AG04449 (cell line): ENCODE data around the gene UST.

ENCODE experiments used
- CTCF ChIA-PET: fragments of 350-600 bp; formaldehyde crosslinking; extraction: SDS; loops from one replicate; lab custom pipeline; 2021; ENCODE audit warnings: antibody characterized with exemption; lab: Yijun Ruan, JAX
- POLR2A ChIA-PET: fragments of 400-600, 350-600 bp; formaldehyde crosslinking; extraction: SDS; loops from one replicate; lab custom pipeline; 2020; ENCODE audit warnings: antibody characterized with exemption, inconsistent platforms; lab: Yijun Ruan, JAX
- DNase-seq: peaks from one replicate; pipeline ENCODE4 v3.0.0-alpha.2; 2010; ENCODE audit warnings: low read depth, low spot score
- H3K4me3 ChIP-seq: 2 replicates; pipeline ENCODE4 v1.5.1; 2011; ENCODE audit warnings: low read depth, mild to moderate bottlenecking, control low read depth, low read length
- CTCF ChIP-seq: IDR thresholded peaks from one replicate; pipeline ENCODE4 v1.5.1; 2011; ENCODE audit warnings: mild to moderate bottlenecking, moderate library complexity, low read length, control low read depth, inconsistent platforms; ENCODE audit not compliant: insufficient read depth; ENCODE audit errors: missing control alignments

Gene UST

GRCh38 chr6:148924226-148925012, 177.6 kb downstream of the UST start:
- no peak for DNase-seq
- TF ChIP-seq CTCF, result no peak
- ChIA-PET CTCF (interaction anchor here (0.9 to 1.2 kb wide), 2 partner anchors 17 to 24 kb away, joined by 3 read pairs; no protein-coding TSS in a partner anchor), POLR2A (no interaction called here)
- H3K4me3 ChIP-seq, result no peak overlapping the region

GRCh38 chr6:148925701-148926100, 178.9 kb downstream of the UST start:
- POLR2A ChIA-PET, result no interaction called here
- CTCF ChIA-PET, result no interaction called here
- no peak for TF ChIP-seq CTCF
- DNase-seq, result no peak
- no peak overlapping the region for H3K4me3 ChIP-seq

GRCh38 chr6:148926478-148926877, 179.6 kb downstream of the UST start:
- POLR2A ChIA-PET, result no interaction called here
- no peak for TF ChIP-seq CTCF
- CTCF ChIA-PET, result no interaction called here
- H3K4me3 ChIP-seq, result no peak overlapping the region
- DNase-seq, result no peak

GRCh38 chr6:148927586-148927985, 180.8 kb downstream of the UST start:
- TF ChIP-seq CTCF, result no peak
- CTCF ChIA-PET, result no interaction called here
- no peak overlapping the region for H3K4me3 ChIP-seq
- POLR2A ChIA-PET, result no interaction called here
- no peak for DNase-seq

GRCh38 chr6:148928811-148929210, 182.0 kb downstream of the UST start:
- DNase-seq, result no peak
- ChIA-PET POLR2A (no interaction called here), CTCF (no interaction called here)
- no peak for TF ChIP-seq CTCF
- H3K4me3 ChIP-seq, result no peak overlapping the region

- H3K4me3 ChIP-seq, result no peak overlapping the region
- no peak for TF ChIP-seq CTCF
- CTCF ChIA-PET, result interaction anchor here (1.9 kb wide), 1 partner anchor 12 kb away, joined by 6 read pairs; no protein-coding TSS in a partner anchor
- POLR2A ChIA-PET, result no interaction called here
- no peak for DNase-seq
These were observed 185.4 kb downstream of the UST start for GRCh38 chr6:148932208-148932607.
